Stimulated activated CD4-positive, alpha-beta T cell treated with anti-CD3 and anti-CD28 coated beads, Interleukin-12 subunit alpha, Interleukin-12 subunit beta, amount 100 ng/mL, for 4 hours (primary cell): ENCODE results near the gene COX11.

Experiments
- DNase-seq: peaks from one replicate; pipeline ENCODE4 v3.0.0-alpha.2; 2020

Gene COX11

GRCh38 chr17:54956791-54957190, 11.7 kb downstream of the COX11 start:
- DNase-seq, result no peak

- DNase-seq, result no peak
Measured at GRCh38 chr17:54951286-54951685, 17.2 kb downstream of the COX11 start.

GRCh38 chr17:54950116-54950515, 18.3 kb downstream of the COX11 start:
- DNase-seq, result no peak

- DNase-seq, result no peak
Measured at GRCh38 chr17:54948380-54948779, 20.1 kb downstream of the COX11 start.

GRCh38 chr17:54947396-54947795, 21.1 kb downstream of the COX11 start:
- no peak for DNase-seq

- no peak for DNase-seq
Measured at GRCh38 chr17:54945671-54946070, 22.8 kb downstream of the COX11 start.

GRCh38 chr17:54945231-54945630, 23.2 kb downstream of the COX11 start:
- DNase-seq, result no peak

- DNase-seq, result no peak
Measured at GRCh38 chr17:54944796-54945195, 23.7 kb downstream of the COX11 start.

GRCh38 chr17:54941285-54941684, 27.2 kb downstream of the COX11 start:
- DNase-seq, result no peak

GRCh38 chr17:54937426-54937825, 31.0 kb downstream of the COX11 start:
- no peak for DNase-seq

GRCh38 chr17:54937018-54937417, 31.4 kb downstream of the COX11 start:
- no peak for DNase-seq

GRCh38 chr17:54935471-54935870, 33.0 kb downstream of the COX11 start:
- DNase-seq, result no peak

- DNase-seq, result no peak
Measured at GRCh38 chr17:54933921-54934320, 34.5 kb downstream of the COX11 start.

GRCh38 chr17:54932711-54933110, 35.7 kb downstream of the COX11 start:
- no peak for DNase-seq

- no peak for DNase-seq
Measured at GRCh38 chr17:54927525-54927924, 40.9 kb downstream of the COX11 start.

GRCh38 chr17:54924405-54924804, 44.0 kb downstream of the COX11 start:
- no peak for DNase-seq

GRCh38 chr17:54920819-54921218, 47.6 kb downstream of the COX11 start:
- DNase-seq, result no peak

- no peak for DNase-seq
Measured at GRCh38 chr17:54919425-54919824, 49.0 kb downstream of the COX11 start.

GRCh38 chr17:54916721-54917120, 51.7 kb downstream of the COX11 start:
- no peak for DNase-seq
